Measurements from ENCODE around the gene BSN.

BSN gene

GRCh38 chr3:49700453-49701128, 146.3 kb downstream of the BSN start:
- DNase-seq = no peak

- no peak for DNase-seq
Measured at GRCh38 chr3:49701388-49702077, 147.3 kb downstream of the BSN start.

- no peak for DNase-seq
Measured at GRCh38 chr3:49702672-49703071, 148.4 kb downstream of the BSN start.

- no peak for DNase-seq
Measured at GRCh38 chr3:49703443-49703927, 149.2 kb downstream of the BSN start.

- no peak for DNase-seq
Measured at GRCh38 chr3:49703956-49704355, 149.7 kb downstream of the BSN start.

GRCh38 chr3:49704629-49705028, 150.4 kb downstream of the BSN start:
- DNase-seq = no peak

- DNase-seq = no peak
Measured at GRCh38 chr3:49705390-49705960, 151.2 kb downstream of the BSN start.

- no peak for DNase-seq
Measured at GRCh38 chr3:49706456-49707112, 152.3 kb downstream of the BSN start.

GRCh38 chr3:49707113-49707480, 152.8 kb downstream of the BSN start:
- no peak for DNase-seq

GRCh38 chr3:49709852-49710251, 155.6 kb downstream of the BSN start:
- DNase-seq = no peak

GRCh38 chr3:49711489-49711888, 157.2 kb downstream of the BSN start:
- no peak for DNase-seq

- no peak for DNase-seq
Measured at GRCh38 chr3:49712166-49712565, 157.9 kb downstream of the BSN start.

GRCh38 chr3:49712631-49713317, 158.5 kb downstream of the BSN start:
- no peak for DNase-seq

- DNase-seq = no peak
Measured at GRCh38 chr3:49713336-49714105, 159.2 kb downstream of the BSN start.

GRCh38 chr3:49714728-49715550, 160.7 kb downstream of the BSN start:
- DNase-seq = no peak

GRCh38 chr3:49715611-49716121, 161.4 kb downstream of the BSN start:
- DNase-seq = no peak

- no peak for DNase-seq
Measured at GRCh38 chr3:49716169-49716568, 161.9 kb downstream of the BSN start.

- no peak for DNase-seq
Measured at GRCh38 chr3:49716691-49717210, 162.5 kb downstream of the BSN start.

- no peak for DNase-seq
Measured at GRCh38 chr3:49717211-49717958, 163.1 kb downstream of the BSN start.
